ENCODE measurements around the gene MPP3. TPM values are rescaled to one million over a fixed set of nuclear protein-coding genes. Genes with fewer than 3 reads are reported as not detected.

Gene MPP3
- total and polyA plus RNA-seq, 10 of the 15 experiments (the other 5 are each of a cell fraction or from before 2014, with no cell fraction given): not detected

DNA sequence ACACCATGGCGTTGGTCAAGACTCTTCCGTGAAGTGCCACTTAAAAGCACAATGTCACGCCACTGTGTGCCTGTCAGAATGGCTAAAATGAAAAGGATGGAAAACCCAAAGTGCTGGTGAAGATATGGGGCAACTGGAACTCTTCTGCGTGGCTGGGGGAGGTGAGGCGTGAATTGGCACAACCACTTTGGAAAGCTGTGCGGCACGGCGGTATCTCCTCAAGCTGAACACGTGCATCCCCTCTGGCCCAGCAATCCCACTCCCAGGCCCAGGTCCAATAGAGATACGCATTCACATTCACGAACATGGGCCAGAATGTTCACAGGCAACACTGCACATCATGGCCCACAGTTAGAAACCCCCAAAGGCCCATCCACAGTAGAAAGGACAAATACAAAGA, 63.1 kb downstream of the MPP3 start:
- no peaks in the 10 kb centered on the region for H3K9me3 ChIP-seq (replicated peaks; ENCODE audit: control insufficient read depth, insufficient read depth, low read length)
- H3K9ac ChIP-seq (ENCODE audit: control insufficient read depth, insufficient read depth, low read length): no peak overlapping the region
- DNase-seq (ENCODE audit: low read depth, low spot score): no peak
- in situ Hi-C loops (cut with MboI): no loop called here
- RAD21 ChIA-PET (ENCODE audit: unreplicated experiment): no interaction called here
- no peak for ATAC-seq
- H3K27me3 ChIP-seq (replicated peaks in 1 of 2; ENCODE audit: control insufficient read depth in 2 of 2, insufficient read depth in 2 of 2, low read length in 1 of 2): no peaks in the 10 kb centered on the region; a peak in 1 of 4 replicates
- no peak for FAIRE-seq
- BruUV-seq (replicated peaks): no TSS peak
- WGBS (ENCODE audit: insufficient coverage, insufficient replicate concordance, low lambda C conversion rate, missing lambda C conversion rate): 98% methylated on average over 11 of the region's 11 CpGs
- H3K27ac ChIP-seq (ENCODE audit: control insufficient read depth, insufficient read depth): no peak overlapping the region
- H3K79me2 ChIP-seq (ENCODE audit: control insufficient read depth, insufficient read depth, low read length): no peaks in the 10 kb centered on the region
- H3K4me3 ChIP-seq: no peak overlapping the region
- intact Hi-C loops (cut with micrococcal nuclease; ENCODE audit: unreplicated experiment): no loop called here
- POLR2A ChIA-PET: interaction anchor here (0.5 kb wide), 1 partner anchor 720 kb away, joined by 3 read pairs; no protein-coding TSS in a partner anchor
- SMC1A ChIA-PET (ENCODE audit: uncharacterized antibody, unreplicated experiment): interaction anchor here (0.5 kb wide), 1 partner anchor 787 kb away, joined by 3 read pairs; no protein-coding TSS in a partner anchor
- H2AFZ ChIP-seq (ENCODE audit: control insufficient read depth, low read depth, low read length): no peak overlapping the region
- TF ChIP-seq, protein P1, sequence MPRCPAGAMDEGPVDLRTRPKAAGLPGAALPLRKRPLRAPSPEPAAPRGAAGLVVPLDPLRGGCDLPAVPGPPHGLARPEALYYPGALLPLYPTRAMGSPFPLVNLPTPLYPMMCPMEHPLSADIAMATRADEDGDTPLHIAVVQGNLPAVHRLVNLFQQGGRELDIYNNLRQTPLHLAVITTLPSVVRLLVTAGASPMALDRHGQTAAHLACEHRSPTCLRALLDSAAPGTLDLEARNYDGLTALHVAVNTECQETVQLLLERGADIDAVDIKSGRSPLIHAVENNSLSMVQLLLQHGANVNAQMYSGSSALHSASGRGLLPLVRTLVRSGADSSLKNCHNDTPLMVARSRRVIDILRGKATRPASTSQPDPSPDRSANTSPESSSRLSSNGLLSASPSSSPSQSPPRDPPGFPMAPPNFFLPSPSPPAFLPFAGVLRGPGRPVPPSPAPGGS (IDR thresholded peaks at IDR 0.05; ENCODE audit: borderline replicate concordance, insufficient read depth, low read depth, low read length, poor library complexity, severe bottlenecking): no peak
- no peak for TF ChIP-seq FOS (IDR thresholded peaks at IDR 0.05; ENCODE audit: borderline replicate concordance, extremely low read depth, insufficient read length)
- TF ChIP-seq, protein P2, sequence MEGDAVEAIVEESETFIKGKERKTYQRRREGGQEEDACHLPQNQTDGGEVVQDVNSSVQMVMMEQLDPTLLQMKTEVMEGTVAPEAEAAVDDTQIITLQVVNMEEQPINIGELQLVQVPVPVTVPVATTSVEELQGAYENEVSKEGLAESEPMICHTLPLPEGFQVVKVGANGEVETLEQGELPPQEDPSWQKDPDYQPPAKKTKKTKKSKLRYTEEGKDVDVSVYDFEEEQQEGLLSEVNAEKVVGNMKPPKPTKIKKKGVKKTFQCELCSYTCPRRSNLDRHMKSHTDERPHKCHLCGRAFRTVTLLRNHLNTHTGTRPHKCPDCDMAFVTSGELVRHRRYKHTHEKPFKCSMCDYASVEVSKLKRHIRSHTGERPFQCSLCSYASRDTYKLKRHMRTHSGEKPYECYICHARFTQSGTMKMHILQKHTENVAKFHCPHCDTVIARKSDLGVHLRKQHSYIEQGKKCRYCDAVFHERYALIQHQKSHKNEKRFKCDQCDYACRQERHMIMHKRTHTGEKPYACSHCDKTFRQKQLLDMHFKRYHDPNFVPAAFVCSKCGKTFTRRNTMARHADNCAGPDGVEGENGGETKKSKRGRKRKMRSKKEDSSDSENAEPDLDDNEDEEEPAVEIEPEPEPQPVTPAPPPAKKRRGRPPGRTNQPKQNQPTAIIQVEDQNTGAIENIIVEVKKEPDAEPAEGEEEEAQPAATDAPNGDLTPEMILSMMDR (IDR thresholded peaks at IDR 0.05 in 2 of 3, conservative IDR thresholded peaks at IDR 0.05 in 1 of 3; ENCODE audit: control insufficient read depth in 2 of 3, extremely low read depth in 1 of 3, insufficient read depth in 1 of 3, low read depth in 3 of 3, low read length in 3 of 3): no peak
- TF ChIP-seq IRF4 (IDR thresholded peaks at IDR 0.05; ENCODE audit: low read depth, low read length): no peak
- TF ChIP-seq, protein P3, sequence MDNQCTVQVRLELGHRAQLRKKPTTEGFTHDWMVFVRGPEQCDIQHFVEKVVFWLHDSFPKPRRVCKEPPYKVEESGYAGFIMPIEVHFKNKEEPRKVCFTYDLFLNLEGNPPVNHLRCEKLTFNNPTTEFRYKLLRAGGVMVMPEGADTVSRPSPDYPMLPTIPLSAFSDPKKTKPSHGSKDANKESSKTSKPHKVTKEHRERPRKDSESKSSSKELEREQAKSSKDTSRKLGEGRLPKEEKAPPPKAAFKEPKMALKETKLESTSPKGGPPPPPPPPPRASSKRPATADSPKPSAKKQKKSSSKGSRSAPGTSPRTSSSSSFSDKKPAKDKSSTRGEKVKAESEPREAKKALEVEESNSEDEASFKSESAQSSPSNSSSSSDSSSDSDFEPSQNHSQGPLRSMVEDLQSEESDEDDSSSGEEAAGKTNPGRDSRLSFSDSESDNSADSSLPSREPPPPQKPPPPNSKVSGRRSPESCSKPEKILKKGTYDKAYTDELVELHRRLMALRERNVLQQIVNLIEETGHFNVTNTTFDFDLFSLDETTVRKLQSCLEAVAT (IDR thresholded peaks at IDR 0.05): no peak
- TF ChIP-seq FOXM1 (IDR thresholded peaks at IDR 0.05; ENCODE audit: low read depth, low read length): no peak
- no peak for TF ChIP-seq CBX5 (IDR thresholded peaks at IDR 0.05; ENCODE audit: low read depth)
- H4K20me1 ChIP-seq (ENCODE audit: control insufficient read depth, insufficient read depth): no peaks in the 10 kb centered on the region
- no peak overlapping the region for H3K4me2 ChIP-seq (ENCODE audit: control insufficient read depth, insufficient read depth)
- peaks cover 7% of the 10 kb centered on the region for H3K4me1 ChIP-seq (ENCODE audit: control insufficient read depth, insufficient read depth, low read length)
- no peaks in the 10 kb centered on the region; a peak in 1 of 4 replicates for H3K36me3 ChIP-seq (ENCODE audit: control insufficient read depth in 2 of 2, insufficient read depth in 2 of 2, low read length in 1 of 2)
- CTCF ChIA-PET: interaction anchor here (0.8 kb wide), 1 partner anchor 9 kb away, joined by 4 read pairs; no protein-coding TSS in a partner anchor

Measured in GM12878 (cell line).